IMR-90 (cell line): ENCODE results near the gene CLEC16A. TPM values are rescaled to one million over a fixed set of nuclear protein-coding genes. Genes with fewer than 3 reads are reported as not detected.

Experiments
- ATAC-seq: fragments of 200-7000 bp; cut with Tn5 transposase; 2 replicates; pipeline ENCODE4 v1.9.1; 2020; ENCODE audit warnings: low read depth, mild to moderate bottlenecking, moderate library complexity
- BruUV-seq: library from RNA; stranded (reverse); fragments of 400-500 nt; replicated peaks from 2 replicates; lab custom pipeline; 2021; lab: Mats Ljungman, UMichigan
- CTCF ChIA-PET: fragments of 300-600 bp; formaldehyde crosslinking; extraction: SDS; loops from one replicate; lab custom pipeline; 2021; ENCODE audit warnings: antibody characterized with exemption; lab: Yijun Ruan, JAX
- POLR2A ChIA-PET: fragments of 300-600 bp; sonication (Branson Sonifier 250); formaldehyde crosslinking; loops from one replicate; lab custom pipeline; 2022; ENCODE audit warnings: antibody characterized with exemption; ENCODE audit not compliant: unreplicated experiment; lab: Charles Lee
- DNase-seq: peaks from one replicate; pipeline ENCODE4 v3.0.0; 2013
- H2AFZ ChIP-seq: replicated peaks from 2 replicates; pipeline ENCODE3; 2013; ENCODE audit warnings: low read length, mild to moderate bottlenecking; ENCODE audit not compliant: poor library complexity
- H2AK5ac ChIP-seq: 2 replicates; pipeline ENCODE4 v1.6.1; 2013; ENCODE audit warnings: low read depth, low read length, inconsistent platforms
- H2AK9ac ChIP-seq: replicated peaks from 2 replicates; pipeline ENCODE3; 2013; ENCODE audit warnings: mild to moderate bottlenecking, low read depth, low read length, moderate library complexity; ENCODE audit not compliant: poor library complexity
- H2BK120ac ChIP-seq: 2 replicates; pipeline ENCODE4 v1.6.1; 2013; ENCODE audit warnings: low read depth, low read length, inconsistent platforms
- H2BK15ac ChIP-seq: 3 replicates; pipeline ENCODE4 v1.6.1; 2013; ENCODE audit warnings: low read depth, low read length, inconsistent platforms
- H2BK20ac ChIP-seq: 2 replicates; pipeline ENCODE4 v1.6.1; 2013; ENCODE audit warnings: low read depth, mild to moderate bottlenecking, inconsistent platforms, low read length, moderate library complexity
- H2BK5ac ChIP-seq: 2 replicates; pipeline ENCODE4 v1.6.1; 2013; ENCODE audit warnings: mild to moderate bottlenecking, low read depth, low read length, inconsistent platforms; ENCODE audit not compliant: poor library complexity, severe bottlenecking
- H3K14ac ChIP-seq: replicated peaks from 2 replicates; pipeline ENCODE4 v1.6.1; 2013; ENCODE audit warnings: low read depth, low read length, inconsistent platforms
- H3K18ac ChIP-seq: 2 replicates; pipeline ENCODE4 v1.6.1; 2013; ENCODE audit warnings: low read depth, low read length, control low read depth
- H3K23ac ChIP-seq: 2 replicates; pipeline ENCODE4 v1.6.1; 2013; ENCODE audit warnings: low read depth, low read length, inconsistent platforms
- H3K27ac ChIP-seq: 2 replicates; pipeline ENCODE4 v1.5.1; 2013; ENCODE audit warnings: mild to moderate bottlenecking, control low read depth, low read length; ENCODE audit not compliant: insufficient read depth
- H3K27me3 ChIP-seq: 2 replicates; pipeline ENCODE4 v1.6.1; 2013; ENCODE audit warnings: low read length; ENCODE audit not compliant: control insufficient read depth, insufficient read depth
- H3K36me3 ChIP-seq: 2 replicates; pipeline ENCODE4 v1.6.1; 2013; ENCODE audit warnings: low read length, mixed read lengths; ENCODE audit not compliant: control insufficient read depth, insufficient read depth
- H3K4ac ChIP-seq: 2 replicates; pipeline ENCODE4 v1.6.1; 2013; ENCODE audit warnings: low read depth, low read length, inconsistent platforms
- H3K4me1 ChIP-seq: 2 replicates; pipeline ENCODE4 v1.6.1; 2013; ENCODE audit warnings: low read length, mixed read lengths; ENCODE audit not compliant: control insufficient read depth, insufficient read depth
- H3K4me2 ChIP-seq: 2 replicates; pipeline ENCODE4 v1.6.1; 2013; ENCODE audit warnings: low read depth, mild to moderate bottlenecking, control low read depth, low read length, moderate library complexity
- H3K4me3 ChIP-seq: 2 replicates; pipeline ENCODE4 v1.5.1; 2013; ENCODE audit warnings: low read depth, mild to moderate bottlenecking, control low read depth, low read length, moderate library complexity; ENCODE audit not compliant: insufficient read depth
- H3K56ac ChIP-seq: 2 replicates; pipeline ENCODE4 v1.6.1; 2013; ENCODE audit warnings: low read length, inconsistent platforms; ENCODE audit not compliant: insufficient read depth; ENCODE audit errors: extremely low read depth
- H3K79me1 ChIP-seq, 2 experiments: 2 replicates each; pipeline ENCODE4 v1.6.1; 2013; ENCODE audit warnings: low read length in 2 of 2, inconsistent platforms in 1 of 2, low read depth in 1 of 2
- H3K9ac ChIP-seq: 2 replicates; pipeline ENCODE4 v1.6.1; 2013; ENCODE audit warnings: low read depth, low read length, control low read depth
- H3K9me1 ChIP-seq: 2 replicates; pipeline ENCODE4 v1.6.1; 2013; ENCODE audit warnings: low read length, inconsistent platforms; ENCODE audit not compliant: insufficient read depth
- H3K9me3 ChIP-seq: 2 replicates; pipeline ENCODE4 v1.6.1; 2013; ENCODE audit warnings: low read length; ENCODE audit not compliant: control insufficient read depth, insufficient read depth
- H4K20me1 ChIP-seq: 2 replicates; pipeline ENCODE4 v1.6.1; 2013; ENCODE audit warnings: low read length, inconsistent platforms; ENCODE audit not compliant: insufficient read depth
- H4K5ac ChIP-seq: 2 replicates; pipeline ENCODE4 v1.6.1; 2013; ENCODE audit warnings: mild to moderate bottlenecking, low read depth, low read length, control low read depth
- H4K8ac ChIP-seq, 2 experiments: 2 replicates each; pipeline ENCODE4 v1.6.1; 2013; ENCODE audit warnings: low read depth in 2 of 2, low read length in 2 of 2, control low read depth in 1 of 2, inconsistent platforms in 1 of 2
- H4K91ac ChIP-seq: 2 replicates; pipeline ENCODE4 v1.6.1; 2013; ENCODE audit warnings: low read depth, low read length, inconsistent platforms; ENCODE audit not compliant: insufficient read depth
- BHLHE40 ChIP-seq: fragments of 150-350 bp; IDR thresholded peaks from 2 replicates; pipeline ENCODE4 v1.6.1; 2016; ENCODE audit warnings: mild to moderate bottlenecking, low read depth, low read length
- CEBPB ChIP-seq: IDR thresholded peaks from 2 replicates; pipeline ENCODE4 v1.6.1; 2012; ENCODE audit warnings: low read depth, low read length, improper control_type of control experiment
- CHD1 ChIP-seq: IDR thresholded peaks from 2 replicates; pipeline ENCODE4 v1.6.1; 2012; ENCODE audit warnings: low read depth, low read length, improper control_type of control experiment
- CTCF ChIP-seq: conservative IDR thresholded peaks from 2 replicates; pipeline ENCODE4 v1.5.1; 2012; ENCODE audit warnings: mild to moderate bottlenecking, low read depth, low read length, improper control_type of control experiment
- FOS ChIP-seq: fragments of 150-350 bp; IDR thresholded peaks from 2 replicates; pipeline ENCODE4 v1.6.1; 2016; ENCODE audit warnings: low read depth, low read length
- MAFK ChIP-seq: IDR thresholded peaks from 2 replicates; pipeline ENCODE4 v1.6.1; 2012; ENCODE audit warnings: low read depth, low read length, improper control_type of control experiment
- MAZ ChIP-seq: IDR thresholded peaks from 2 replicates; pipeline ENCODE4 v1.6.1; 2012; ENCODE audit warnings: low read depth, mild to moderate bottlenecking, low read length, improper control_type of control experiment, moderate library complexity, borderline replicate concordance
- MXI1 ChIP-seq: IDR thresholded peaks from 2 replicates; pipeline ENCODE4 v1.6.1; 2012; ENCODE audit warnings: low read depth, mild to moderate bottlenecking, low read length, moderate library complexity, borderline replicate concordance
- NFE2L2 ChIP-seq: fragments of 150-350 bp; IDR thresholded peaks from 2 replicates; pipeline ENCODE4 v1.6.1; 2016; ENCODE audit warnings: low read depth, mild to moderate bottlenecking, low read length
- POLR2A ChIP-seq: IDR thresholded peaks from 2 replicates; pipeline ENCODE4 v1.6.1; 2012; ENCODE audit warnings: mild to moderate bottlenecking, low read depth, low read length
- RAD21 ChIP-seq: IDR thresholded peaks from 2 replicates; pipeline ENCODE4 v1.6.1; 2012; ENCODE audit warnings: low read length, improper control_type of control experiment
- RCOR1 ChIP-seq: IDR thresholded peaks from 2 replicates; pipeline ENCODE4 v1.6.1; 2012; ENCODE audit warnings: mild to moderate bottlenecking, low read length, improper control_type of control experiment; ENCODE audit not compliant: insufficient replicate concordance
- RFX5 ChIP-seq: IDR thresholded peaks from 2 replicates; pipeline ENCODE4 v1.8.0; 2012; ENCODE audit warnings: low read depth, mild to moderate bottlenecking, low read length, moderate library complexity
- SMC3 ChIP-seq: fragments of 150-350 bp; IDR thresholded peaks from 2 replicates; pipeline ENCODE4 v1.6.1; 2016; ENCODE audit warnings: low read depth, mild to moderate bottlenecking, antibody characterized with exemption, low read length, moderate library complexity
- USF2 ChIP-seq: fragments of 150-350 bp; IDR thresholded peaks from 2 replicates; pipeline ENCODE4 v1.6.1; 2017; ENCODE audit warnings: mild to moderate bottlenecking, antibody characterized with exemption, low read length, low read depth
- WGBS, 2 experiments: methylation state at CpG; one replicate each; pipeline versions ENCODE4 v1.1.5 to v1.1.7; 2013; ENCODE audit warnings: missing lambda C conversion rate in 2 of 2; ENCODE audit not compliant: insufficient read length in 1 of 2; ENCODE audit errors: extremely low coverage in 2 of 2; 5-methylcytosine and 5-hydroxymethylcytosine counted together
- dilution Hi-C: fragments of 300-500 bp; cut with HindIII; formaldehyde crosslinking; loops from one replicate; pipeline ENCODE4 v1.14.3; 2018; ENCODE audit warnings: low sequenced_read_pairs; ENCODE audit not compliant: unreplicated experiment
- in situ Hi-C: fragments of 300-500 bp; cut with MboI; formaldehyde crosslinking; loops from 3 replicates; pipeline ENCODE4 v1.14.3; 2019; ENCODE audit warnings: low sequenced_read_pairs, inconsistent platforms, mixed read lengths
- intact Hi-C: fragments of 100-400 bp; cut with micrococcal nuclease; formaldehyde crosslinking; loops from 2 replicates; pipeline ENCODE4 v1.10.0; 2022
- polyA plus RNA-seq, 3 experiments: library from polyadenylated mRNA; depleted of rRNA; stranded (reverse); fragments of >200 nt; gene quantifications; 2 replicates each; pipeline ENCODE4 v1.2.3, GENCODE V29; 2012; ENCODE audit warnings: low replicate concordance in 1 of 3
- total RNA-seq: library from RNA; depleted of rRNA; stranded (reverse); fragments of >200 nt; gene quantifications from 2 replicates; pipeline ENCODE4 v1.2.3, GENCODE V29; 2012
- TF ChIP-seq, protein P1 (sequence below): fragments of 150-350 bp; IDR thresholded peaks from 2 replicates; pipeline ENCODE4 v1.6.1; 2016; ENCODE audit warnings: low read depth, mild to moderate bottlenecking, low read length, moderate library complexity, borderline replicate concordance

CLEC16A gene
- total and polyA plus RNA-seq, 2 of the 4 experiments (the other 2 are of a cell fraction): 15.9 to 16.5 TPM

DNA sequence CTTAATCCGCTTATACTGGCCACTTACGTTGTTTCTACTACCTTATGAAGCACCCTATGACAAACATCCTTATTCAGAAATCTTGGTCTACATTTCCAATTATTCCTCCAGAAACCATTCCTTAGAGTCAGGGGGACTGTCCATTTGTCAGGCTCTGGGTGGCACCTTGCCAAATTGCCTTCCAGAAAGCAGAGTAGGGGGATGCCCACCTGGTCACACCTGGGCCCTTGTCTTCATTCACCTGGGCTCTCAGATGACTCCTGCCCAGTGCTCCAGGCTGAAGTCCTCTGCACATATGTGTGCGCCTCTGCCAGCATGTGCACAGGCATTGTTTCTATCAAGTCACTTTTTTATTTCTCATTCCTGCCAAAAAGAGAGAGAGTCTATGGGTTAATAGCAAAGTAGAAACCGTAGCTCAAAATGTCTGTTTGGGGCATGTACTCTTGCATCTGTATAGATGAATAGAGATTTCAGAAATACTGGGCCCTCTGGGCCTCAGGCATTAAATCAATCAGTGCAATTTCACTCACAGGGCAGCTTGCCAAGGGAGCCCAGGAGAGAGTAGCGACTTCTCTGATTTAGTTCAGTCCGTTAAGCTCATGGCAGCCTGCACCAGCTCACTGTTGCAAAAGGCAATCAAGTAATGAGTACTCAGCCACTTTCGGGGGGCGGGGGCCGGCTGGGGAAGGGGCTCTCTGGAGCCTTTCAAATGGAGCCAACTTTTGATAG is 207.0 kb downstream of the CLEC16A start:
- intact Hi-C loops: no loop called here
- no peaks in the 10 kb centered on the region; the same call in 1 of the 2 replicates for H4K20me1 ChIP-seq
- dilution Hi-C loops: no loop called here
- H2BK120ac ChIP-seq: no peak overlapping the region
- no TSS peak for BruUV-seq
- no peak overlapping the region for H2BK15ac ChIP-seq
- H3K36me3 ChIP-seq: no peaks in the 10 kb centered on the region
- H2AFZ ChIP-seq: no peak overlapping the region
- no peak overlapping the region for H3K9ac ChIP-seq
- no peak overlapping the region for H2AK5ac ChIP-seq
- H3K4ac ChIP-seq: no peak overlapping the region
- CTCF ChIA-PET: no interaction called here
- H3K9me3 ChIP-seq: no peaks in the 10 kb centered on the region
- H4K91ac ChIP-seq: no peak overlapping the region
- H4K5ac ChIP-seq: no peak overlapping the region
- DNase-seq (no peak), ATAC-seq (no peak)
- H3K27me3 ChIP-seq: no peaks in the 10 kb centered on the region
- in situ Hi-C loops: no loop called here
- H2AK9ac ChIP-seq: no peak overlapping the region
- no peak overlapping the region for H3K27ac ChIP-seq
- no peak overlapping the region for H3K4me3 ChIP-seq
- POLR2A ChIA-PET: no interaction called here
- H3K14ac ChIP-seq: no peak overlapping the region
- H4K8ac ChIP-seq: no peak overlapping the region
- H2BK20ac ChIP-seq: no peak overlapping the region
- TF ChIP-seq MXI1: no peak
- TF ChIP-seq SMC3: no peak
- no peak for TF ChIP-seq NFE2L2
- TF ChIP-seq, protein P1, sequence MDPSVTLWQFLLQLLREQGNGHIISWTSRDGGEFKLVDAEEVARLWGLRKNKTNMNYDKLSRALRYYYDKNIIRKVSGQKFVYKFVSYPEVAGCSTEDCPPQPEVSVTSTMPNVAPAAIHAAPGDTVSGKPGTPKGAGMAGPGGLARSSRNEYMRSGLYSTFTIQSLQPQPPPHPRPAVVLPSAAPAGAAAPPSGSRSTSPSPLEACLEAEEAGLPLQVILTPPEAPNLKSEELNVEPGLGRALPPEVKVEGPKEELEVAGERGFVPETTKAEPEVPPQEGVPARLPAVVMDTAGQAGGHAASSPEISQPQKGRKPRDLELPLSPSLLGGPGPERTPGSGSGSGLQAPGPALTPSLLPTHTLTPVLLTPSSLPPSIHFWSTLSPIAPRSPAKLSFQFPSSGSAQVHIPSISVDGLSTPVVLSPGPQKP: no peak
- TF ChIP-seq USF2: no peak
- no peak for TF ChIP-seq FOS
- TF ChIP-seq RAD21: no peak
- TF ChIP-seq CEBPB: no peak
- TF ChIP-seq MAZ: no peak
- TF ChIP-seq CTCF: no peak
- no peak for TF ChIP-seq RCOR1
- no peak for TF ChIP-seq RFX5
- TF ChIP-seq CHD1: no peak
- TF ChIP-seq POLR2A: no peak
- TF ChIP-seq BHLHE40: no peak
- TF ChIP-seq MAFK: no peak
- H3K9me1 ChIP-seq: peaks cover 13% of the 10 kb centered on the region
- H3K56ac ChIP-seq: no peak overlapping the region
- H3K23ac ChIP-seq: no peak overlapping the region
- H3K4me1 ChIP-seq: peaks cover 10% of the 10 kb centered on the region
- WGBS, 2 experiments: 77% methylated on average over 7 of the region's 9 CpGs; no CpG with 5 or more reads in 1 of the 2 experiments
- no peak overlapping the region for H3K18ac ChIP-seq
- no peak overlapping the region for H3K4me2 ChIP-seq
- peaks cover 0 to 10% of the 10 kb centered on the region in 2 experiments; a peak in 1 of 4 replicates for H3K79me1 ChIP-seq
- H2BK5ac ChIP-seq: no peak overlapping the region
